HG03460 (cell line): ENCODE results near the gene SLC26A9.

Experiments
- ATAC-seq: cut with Tn5 transposase; IDR thresholded peaks from one replicate; pipeline ENCODE4 v1.9.1; 2021; ENCODE audit not compliant: unreplicated experiment

Gene SLC26A9

DNA sequence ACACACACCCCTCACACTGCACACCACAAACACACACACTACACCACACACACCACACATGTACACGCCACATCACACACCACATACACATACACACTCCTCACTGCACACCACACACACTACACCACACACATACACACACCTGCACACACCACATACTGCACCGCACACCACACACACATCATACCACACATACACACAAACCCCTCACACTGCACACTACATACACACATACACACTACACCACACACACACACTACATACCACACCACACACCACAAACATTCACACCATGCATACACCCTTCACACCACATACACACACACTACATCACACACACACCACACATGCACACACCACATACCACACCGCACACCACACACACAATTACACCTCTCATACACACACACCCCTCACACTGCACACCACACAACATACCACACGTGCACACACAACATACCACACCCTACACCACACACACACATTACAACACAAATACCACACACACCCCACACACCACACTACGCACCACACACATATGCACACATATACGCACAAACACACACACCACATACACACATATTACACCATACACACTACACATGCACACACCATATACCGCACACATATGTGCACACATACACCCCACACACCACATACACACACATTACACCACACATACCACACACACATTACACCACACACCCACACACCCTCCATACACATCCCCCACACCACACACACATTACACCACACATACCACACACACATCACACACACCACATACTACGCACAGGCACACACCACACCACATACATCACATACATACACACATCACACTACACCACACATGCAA lies 30.3 kb upstream of the SLC26A9 start:
- ATAC-seq, result no peak

DNA sequence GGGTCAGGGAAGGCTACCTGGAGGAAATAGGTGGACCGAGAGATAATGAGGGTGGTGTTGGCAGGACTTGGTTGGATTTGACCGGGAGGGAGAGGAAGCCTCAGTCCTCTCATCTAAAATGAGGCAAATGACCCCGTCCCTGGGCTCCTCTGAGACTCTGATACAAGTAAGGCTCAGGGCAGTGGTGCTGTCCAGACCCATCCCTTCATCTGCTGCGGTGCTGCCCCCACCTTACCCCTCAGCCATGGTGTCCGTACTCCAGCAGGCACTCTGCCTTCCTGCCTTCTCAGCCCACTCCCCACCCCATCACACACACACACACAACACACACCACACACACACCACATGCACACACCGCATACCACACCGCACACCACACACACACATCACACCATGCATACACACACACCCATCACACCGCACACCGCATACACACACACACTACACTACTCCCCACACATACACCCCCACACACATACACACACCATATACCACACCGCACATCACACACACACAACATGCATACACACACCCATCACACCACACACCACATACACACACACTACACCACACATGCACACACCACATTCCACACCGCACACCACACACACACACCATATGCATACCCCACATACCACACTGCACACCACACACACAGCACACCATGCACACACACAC lies 29.4 kb upstream of the SLC26A9 start:
- no peak for ATAC-seq

DNA sequence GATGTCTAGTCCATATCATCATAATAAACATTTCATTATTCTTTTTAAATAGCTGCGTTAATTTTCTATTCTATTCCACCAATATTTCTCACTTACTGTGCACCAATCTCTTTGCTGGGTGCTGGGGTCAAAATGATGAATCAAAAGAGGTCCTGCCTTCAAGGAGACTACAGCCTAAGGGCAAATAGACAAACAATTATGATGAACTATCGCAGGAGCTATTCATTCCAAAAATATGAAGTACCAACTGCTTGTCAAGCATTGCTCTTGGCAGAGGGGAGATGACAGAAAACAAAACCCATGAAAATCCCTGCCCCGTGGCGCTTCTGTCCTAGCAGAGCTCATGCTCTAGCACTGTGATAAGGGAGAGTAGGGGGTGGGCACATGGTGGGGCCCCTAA lies 28.8 kb upstream of the SLC26A9 start:
- ATAC-seq, result no peak

DNA sequence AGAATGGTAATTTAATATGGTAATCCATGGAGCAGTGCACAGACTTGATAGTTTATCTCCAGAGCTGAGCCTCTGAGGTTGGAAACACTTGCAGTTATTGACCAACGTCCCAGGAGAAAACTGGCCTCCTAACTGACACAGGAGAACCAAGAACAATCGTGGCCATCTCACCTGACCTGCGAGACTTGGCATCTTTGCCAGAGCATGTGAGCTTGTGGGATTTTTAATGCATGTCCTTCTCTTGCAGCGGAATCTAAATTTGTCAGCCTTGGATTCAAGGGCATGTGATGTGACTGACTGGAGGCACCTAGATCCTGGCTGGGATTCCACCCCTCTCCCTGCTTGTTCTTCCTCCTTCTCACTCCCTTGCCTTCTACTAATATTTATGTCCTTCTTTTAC lies 27.8 kb upstream of the SLC26A9 start:
- no peak for ATAC-seq

DNA sequence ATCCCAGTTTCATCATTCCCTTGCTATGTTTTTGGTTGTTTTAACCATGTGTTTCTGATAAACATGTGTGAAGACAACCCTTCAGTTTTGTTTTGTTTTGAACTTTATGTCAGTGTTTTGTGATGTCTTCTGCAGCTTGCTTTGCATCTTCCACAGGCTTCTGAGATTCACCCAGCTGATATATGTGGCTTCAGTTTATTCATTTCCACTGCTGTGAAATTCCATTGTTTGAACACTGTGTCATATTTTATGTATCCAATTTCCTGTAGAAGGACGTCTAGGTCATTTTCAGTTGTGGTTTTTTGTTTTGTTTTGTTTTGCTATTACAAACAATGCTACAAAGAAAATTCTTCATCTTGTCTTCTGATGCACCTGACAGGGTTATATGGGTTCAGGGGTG lies 27.2 kb upstream of the SLC26A9 start:
- ATAC-seq, result no peak

DNA sequence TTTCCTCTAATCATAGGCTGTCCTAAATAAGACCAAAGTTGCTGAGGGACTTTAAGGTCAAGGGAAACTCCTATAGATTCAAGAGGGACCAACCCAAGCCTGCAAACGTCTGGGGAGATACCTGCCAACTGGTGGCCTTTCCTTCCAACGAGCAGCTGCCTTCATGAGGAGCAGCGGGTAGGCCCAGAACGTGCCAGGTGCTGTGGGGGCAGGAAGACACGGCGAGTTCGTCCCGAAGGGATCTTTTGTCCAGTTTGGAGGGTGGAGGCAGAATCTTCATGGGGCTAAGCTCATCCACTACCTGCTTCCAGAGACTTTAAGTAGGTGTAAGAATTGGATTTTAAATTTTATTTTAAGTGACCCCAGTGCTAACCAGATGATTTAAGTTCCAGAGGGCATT lies 26.0 kb upstream of the SLC26A9 start:
- no peak for ATAC-seq

DNA sequence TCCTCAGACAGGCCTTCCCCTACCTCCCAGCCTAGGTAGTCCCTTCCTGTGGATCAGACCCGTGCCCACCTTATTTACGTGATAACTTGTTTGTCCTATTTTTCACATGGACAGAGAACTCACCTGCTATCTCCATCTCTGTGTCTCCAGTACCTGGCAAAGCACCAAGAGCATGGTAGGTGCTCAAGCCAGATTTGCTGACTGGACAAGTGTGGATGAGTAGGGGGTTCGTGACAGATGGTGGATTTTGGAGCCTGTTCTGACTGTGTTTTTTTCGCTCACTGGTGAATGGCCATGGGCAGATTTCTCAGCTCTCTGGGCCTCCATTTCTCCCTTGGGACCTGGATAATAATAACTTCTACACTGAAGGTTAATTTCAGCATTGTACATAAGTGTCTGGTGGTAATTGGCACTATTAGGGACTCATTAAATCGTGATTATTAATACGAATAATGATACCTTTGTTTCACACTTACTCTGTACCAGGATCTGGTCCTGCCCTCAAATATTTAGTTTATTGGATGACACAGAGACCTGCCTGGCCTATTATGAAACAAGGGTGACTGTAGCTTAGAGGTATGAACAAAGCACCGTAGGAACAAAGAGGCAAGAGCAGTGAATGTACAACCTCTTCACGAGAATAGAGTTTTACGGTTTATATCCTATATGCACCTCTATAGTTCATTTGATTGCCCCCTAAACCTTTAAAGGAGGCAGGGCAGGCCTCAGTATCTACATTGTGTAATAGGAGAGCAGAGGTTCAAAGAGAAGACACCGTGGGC lies 24.5 kb upstream of the SLC26A9 start:
- ATAC-seq, result no peak

DNA sequence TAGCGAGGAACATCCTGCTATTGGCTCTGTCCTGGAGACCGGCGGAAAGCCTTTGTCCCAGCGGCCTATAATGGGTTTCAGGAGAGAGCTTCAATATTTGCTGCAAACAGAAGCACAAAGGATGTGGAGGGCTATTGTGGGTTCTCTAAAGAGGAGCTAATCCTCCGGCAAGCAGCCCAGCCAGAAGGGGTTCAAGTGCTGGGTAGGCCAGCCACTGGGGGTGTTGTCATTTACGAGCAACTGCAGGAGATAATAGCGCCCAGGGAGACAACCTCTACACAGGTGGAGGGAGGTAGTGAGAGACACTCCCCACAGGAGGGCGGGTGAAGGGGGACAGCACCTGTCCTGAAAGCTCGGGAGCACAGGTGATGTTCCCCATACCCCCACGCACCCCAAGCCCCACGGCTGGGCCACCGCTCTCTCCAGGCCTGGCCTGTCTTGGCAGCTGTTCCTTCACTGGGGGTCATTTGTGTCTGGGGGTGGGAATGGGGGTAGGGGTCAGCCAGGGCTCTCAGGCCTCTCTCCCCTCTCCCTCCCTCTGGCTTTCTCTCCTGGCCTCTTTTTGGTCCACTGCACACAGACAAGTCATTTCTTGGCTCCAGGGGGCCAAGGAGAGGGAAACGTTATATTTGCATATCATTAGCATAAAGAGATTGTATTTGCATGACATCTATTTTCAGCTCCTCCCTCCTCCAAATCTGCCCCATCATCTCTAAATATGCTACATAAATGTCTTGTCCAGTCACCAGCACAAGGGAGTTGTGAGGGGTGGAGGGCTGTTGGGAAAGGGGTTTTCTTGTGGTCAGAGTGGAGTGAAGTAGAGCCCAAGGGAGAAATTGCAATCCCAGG lies 22.0 kb upstream of the SLC26A9 start:
- ATAC-seq, result no peak

DNA sequence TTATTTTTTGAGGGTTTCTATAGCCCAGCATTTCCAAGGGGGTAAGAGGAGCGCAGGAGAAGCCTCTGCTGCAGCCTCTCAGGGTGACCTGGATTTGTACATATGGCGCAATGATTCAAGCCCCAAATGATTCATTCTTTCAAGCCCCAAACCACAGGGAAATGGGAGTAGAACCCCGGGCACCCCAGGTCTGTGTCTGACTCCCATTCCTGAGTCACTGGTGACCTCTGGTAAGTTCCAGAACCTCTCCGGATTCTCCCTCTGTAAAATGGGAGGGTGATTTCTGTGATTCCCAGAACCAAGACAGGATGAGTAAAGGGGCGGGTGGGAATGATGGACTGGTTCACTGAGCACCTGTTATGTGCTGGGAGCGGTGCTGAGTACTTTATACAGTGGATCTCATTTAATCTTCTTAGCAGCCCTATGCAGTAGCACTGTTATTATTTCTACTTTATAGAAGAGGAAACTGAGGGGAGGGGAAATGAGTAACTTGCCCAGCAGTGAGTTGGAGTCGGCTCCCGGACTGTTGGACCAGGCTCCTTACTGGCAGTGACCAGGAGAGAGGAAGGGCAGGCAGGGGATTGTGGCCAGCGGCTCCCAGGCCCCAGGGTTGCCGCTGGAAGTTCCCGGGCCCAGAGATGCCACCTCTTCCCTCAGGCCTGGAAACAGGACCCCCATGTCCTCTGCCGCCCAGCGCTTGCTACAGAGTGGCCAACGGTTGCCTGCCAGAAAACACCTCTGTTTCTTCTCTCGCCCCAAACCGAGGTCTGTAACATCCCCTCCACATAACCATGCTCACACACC lies 20.3 kb upstream of the SLC26A9 start:
- no peak for ATAC-seq

DNA sequence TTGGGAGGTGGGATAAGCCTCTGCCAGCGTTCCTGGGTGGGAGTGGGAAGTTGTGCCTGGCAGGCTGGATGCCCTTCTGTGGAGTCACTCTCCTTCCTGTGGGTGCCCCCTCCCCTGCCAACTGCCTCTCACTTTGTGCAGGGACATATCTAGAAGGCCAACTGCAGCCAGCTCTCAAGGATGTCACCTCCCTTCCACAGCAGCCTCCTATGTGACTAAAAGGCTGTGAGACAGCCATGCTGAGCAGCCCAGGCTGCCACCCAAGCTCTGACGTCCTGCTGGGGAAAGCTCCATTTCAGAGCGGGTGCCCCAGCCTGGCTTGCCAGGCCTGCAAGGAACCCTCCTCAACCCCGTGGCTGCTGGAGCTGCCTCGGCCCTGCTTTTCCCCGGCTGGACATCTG lies 19.6 kb upstream of the SLC26A9 start:
- ATAC-seq, result no peak

DNA sequence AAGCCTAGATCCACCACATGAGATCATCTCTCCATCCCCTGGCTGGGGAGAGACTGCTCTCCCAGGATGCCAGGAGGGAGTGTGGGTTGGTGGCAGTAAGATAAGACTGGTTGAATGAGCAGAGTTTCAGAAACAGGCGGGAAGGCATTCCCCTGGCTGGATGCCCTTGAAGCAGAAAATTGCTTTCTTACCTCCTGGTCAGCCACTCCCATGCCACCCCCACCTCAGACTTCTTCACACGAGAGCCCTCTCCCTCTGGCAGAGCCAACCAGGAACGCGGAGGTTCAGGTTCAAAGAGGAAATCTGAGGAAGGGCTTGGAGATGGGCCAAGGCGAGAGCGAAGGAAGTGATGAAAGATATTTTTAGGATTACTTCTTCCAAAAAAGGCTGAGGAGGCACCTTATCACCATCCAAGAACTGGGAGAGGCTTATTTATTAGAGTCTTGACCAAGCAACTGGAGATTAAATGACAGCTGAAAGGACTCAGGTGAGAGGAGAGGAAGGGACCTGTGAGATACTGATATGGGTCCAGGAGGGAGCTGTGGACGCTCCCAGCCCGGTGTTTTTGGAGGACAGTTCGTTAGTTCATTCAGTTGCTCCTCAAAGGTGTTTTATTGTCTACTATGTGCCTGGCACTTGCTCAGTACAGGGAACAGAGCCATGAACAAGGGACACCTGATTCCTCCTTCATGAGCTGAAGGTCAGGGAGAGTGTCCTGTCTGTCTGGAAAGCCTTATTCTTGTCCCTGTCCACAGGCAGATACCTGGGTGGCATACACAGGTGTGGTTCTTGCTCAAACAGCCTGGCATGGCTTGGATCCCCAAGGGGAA lies 18.9 kb upstream of the SLC26A9 start:
- ATAC-seq, result no peak

DNA sequence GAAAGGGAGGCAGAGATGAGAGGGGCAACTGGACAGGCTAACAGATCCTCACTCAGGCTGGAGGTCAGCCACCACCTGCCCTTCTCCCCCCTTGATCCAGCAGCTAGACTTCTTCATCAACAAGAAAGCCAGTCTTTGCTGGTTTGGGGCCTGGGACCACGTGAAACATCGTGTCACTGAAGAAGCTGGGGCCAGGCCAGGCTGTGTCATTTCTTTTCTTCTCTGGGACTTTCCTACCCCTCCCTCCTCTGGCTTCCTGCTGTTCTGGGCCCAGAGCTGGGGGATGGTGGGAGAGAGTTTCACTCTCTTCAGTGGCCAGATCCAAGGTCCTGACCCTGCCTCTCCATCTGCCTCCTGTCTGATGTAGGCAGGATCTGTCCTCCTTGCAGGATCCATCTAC lies 18.1 kb upstream of the SLC26A9 start:
- ATAC-seq, result no peak

DNA sequence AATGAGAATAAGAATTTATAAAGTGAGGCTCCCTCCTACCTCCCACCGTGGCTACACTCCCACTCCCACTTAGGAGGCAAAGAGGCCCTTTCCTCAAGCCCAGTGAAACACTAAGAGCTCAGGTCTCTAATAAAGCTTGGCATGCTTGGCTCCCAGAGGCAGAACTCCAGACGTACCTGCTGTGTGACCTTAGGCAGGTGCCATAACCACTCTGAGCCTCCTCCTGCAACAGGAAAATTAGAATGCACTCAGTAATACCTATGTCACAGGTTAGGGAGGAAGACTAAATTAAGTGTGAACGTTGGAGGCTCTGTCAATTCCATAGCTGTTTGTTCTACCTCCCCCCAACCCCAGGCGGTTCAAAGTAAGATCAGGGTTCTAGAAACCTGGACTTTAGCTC lies 16.5 kb upstream of the SLC26A9 start:
- no peak for ATAC-seq

DNA sequence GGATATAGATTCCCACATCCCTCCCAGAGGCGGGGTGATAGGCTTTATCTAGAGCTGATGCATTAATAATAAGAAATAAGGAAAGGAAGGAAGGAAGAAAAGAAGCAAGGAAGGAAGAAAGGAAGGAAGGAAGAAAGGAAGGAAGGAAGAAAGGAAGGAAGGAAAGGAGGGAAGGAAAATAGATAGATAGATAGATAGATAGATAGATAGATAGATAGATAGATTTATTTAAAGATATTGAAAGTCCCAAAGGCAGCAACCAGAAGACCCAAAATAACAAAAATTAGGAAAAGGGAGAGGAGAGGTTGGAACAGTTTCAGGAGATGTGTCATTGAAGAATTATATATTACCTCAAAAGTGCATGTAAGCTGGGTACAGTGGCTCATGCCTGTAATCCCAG lies 12.2 kb upstream of the SLC26A9 start:
- ATAC-seq, result no peak

DNA sequence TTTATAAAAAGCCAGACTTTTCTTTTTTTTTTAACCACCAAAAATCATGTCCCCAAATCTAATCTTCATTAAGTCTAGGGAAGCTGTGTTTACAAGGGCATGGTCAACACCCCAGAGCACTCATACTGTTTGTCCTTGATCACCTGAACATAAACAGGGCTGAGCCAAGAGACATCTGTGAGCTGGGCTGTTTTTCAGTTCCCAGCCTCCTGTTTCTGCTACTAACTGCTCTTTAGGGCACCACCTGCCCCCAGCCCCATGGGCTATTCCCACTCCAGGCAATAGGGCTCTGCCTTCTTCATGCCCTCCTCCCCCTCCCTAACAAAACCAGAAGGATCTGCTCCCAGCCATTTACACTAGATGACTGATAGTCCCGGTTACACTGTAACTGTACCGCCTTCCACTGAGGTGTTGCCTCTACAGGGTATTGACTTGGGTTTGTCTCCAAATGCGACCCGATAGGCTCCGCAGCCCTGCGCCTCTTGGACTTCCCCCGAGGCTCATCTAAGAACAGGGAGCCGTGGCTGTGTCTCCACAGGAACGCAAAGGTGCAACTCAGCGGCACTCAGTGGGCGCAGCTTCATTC lies 11.7 kb upstream of the SLC26A9 start:
- no peak for ATAC-seq

DNA sequence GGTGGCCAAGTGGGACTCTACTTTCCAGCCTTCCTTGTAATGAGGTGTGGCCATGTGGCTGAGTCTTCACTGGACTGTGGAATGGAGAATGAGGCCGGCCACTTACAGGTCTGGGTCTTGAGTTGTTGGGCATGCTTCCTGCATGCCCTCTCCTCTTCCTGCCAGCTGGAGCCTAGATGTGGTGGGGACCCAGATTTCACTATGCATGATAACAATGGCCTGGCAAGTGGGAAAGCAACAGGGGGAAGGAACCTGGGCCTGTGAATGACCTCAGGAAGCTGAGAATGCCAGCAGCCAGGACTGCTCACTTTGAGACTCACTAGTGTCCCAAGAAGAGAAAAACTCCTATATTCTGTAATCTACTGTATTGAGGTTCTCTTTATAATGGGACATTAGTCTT lies 8.5 kb upstream of the SLC26A9 start:
- no peak for ATAC-seq

DNA sequence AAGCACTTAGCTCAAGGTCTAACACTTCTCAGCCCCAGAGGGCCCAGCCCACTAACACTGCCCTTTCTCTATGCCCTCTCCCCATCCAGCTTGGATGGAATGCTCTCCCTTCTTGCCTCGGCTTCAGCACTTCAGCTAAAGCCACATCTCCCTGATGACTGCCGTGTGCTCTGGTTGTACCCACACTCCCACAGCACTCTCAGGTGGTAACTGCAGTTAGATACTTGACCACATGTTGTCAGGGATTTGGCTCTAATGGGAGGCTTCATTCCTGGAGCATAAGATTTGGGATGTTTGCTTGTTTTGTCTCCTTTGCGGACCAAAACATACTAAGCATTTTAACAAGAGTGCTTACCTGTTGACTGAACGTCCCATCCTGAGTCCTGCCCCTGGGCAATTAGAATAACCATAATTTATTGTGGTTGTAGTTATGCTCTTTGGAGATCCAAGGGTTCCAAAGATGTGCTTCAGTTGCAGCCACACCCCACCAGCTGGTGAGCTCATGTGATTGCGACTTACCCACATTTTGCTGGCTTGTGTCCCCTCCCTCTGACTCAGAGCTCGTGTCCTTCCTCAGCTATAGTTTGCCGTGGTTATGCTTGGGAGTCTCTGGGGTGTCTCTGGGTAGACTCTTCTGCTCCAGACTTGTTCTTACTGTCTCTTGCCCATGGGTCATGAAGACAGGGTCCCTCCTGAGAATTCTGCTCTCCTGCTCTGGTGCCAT lies 7.7 kb upstream of the SLC26A9 start:
- no peak for ATAC-seq

DNA sequence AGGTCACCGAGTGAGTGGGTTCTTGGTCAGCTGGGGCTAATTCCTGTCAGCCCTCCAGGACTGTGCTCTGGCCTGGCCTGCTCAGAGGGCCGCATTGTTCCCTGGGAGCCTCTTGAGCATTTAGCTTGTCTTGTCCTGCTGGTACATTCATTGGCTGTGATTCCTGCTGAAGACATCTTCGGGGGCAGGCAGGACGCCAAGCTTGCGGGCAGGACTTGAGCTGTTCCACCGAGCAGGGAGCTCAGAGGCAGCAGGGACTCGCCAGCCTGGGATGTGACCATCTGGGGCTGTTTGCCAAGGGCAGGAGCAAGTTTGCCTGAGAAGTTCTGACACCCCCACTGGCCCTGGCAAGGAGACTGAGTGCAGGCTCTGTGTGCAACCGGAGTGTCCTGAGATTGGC lies 7.0 kb upstream of the SLC26A9 start:
- ATAC-seq, result no peak
